PC-3 (cell line): ENCODE data around the gene THAP7.

Source experiments
- EZH2phosphoT487 ChIP-seq: fragments of 300-600 bp; sonication (generic); IDR thresholded peaks from 2 replicates; pipeline ENCODE4 v1.6.1; 2018; ENCODE audit warnings: mild to moderate bottlenecking, antibody characterized with exemption, low read length, borderline replicate concordance
- TF ChIP-seq, protein P1 (sequence below): fragments of 300-600 bp; sonication (generic); conservative IDR thresholded peaks from 2 replicates; pipeline ENCODE4 v1.5.1; 2017; ENCODE audit warnings: antibody characterized with exemption, low read depth, mild to moderate bottlenecking, low read length

DNA sequence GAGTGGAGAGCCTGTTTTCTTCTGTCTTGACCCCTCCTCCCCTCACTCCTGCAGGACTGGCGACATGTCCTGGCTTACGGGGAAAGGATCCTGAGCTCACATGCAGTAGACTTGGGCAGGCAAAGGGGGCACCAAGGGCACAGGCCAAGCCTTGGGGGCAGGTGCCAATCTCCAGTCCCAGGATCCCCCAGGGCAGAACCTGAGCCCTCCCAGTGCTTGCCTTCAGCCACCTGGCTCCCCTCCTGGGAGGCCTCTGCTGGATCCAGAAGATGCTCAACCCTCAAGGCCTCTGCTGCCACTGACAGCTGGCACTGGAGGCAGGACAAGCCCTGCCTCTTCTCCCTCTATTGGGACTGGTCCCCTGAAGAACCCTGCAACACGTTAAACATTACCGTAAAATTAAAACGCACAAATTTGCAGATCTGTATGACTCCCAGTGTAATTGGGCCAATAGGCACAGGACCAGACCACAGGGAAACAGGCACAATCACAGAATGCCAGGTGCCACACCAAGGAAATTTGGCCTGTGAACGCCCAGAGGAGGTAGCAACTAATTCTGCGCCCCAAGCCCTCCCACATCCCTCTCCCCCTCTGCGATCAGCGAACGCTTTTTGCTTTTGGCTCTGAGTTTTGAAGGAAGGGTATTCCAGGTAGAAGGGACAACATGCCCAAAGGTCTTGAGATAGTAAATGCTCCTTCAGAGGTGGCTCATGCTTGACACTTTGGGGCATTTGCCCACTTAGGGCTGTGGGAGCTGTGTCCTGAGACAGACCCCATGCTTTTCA lies 20.8 kb downstream of the THAP7 start:
- TF ChIP-seq, protein P1, sequence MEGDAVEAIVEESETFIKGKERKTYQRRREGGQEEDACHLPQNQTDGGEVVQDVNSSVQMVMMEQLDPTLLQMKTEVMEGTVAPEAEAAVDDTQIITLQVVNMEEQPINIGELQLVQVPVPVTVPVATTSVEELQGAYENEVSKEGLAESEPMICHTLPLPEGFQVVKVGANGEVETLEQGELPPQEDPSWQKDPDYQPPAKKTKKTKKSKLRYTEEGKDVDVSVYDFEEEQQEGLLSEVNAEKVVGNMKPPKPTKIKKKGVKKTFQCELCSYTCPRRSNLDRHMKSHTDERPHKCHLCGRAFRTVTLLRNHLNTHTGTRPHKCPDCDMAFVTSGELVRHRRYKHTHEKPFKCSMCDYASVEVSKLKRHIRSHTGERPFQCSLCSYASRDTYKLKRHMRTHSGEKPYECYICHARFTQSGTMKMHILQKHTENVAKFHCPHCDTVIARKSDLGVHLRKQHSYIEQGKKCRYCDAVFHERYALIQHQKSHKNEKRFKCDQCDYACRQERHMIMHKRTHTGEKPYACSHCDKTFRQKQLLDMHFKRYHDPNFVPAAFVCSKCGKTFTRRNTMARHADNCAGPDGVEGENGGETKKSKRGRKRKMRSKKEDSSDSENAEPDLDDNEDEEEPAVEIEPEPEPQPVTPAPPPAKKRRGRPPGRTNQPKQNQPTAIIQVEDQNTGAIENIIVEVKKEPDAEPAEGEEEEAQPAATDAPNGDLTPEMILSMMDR, result no peak
- no peak for TF ChIP-seq EZH2phosphoT487
